HEK293 (cell line): ENCODE results near the gene METTL1.

ENCODE experiments used
- CTCF ChIA-PET: fragments of 350-600 bp; formaldehyde crosslinking; extraction: SDS; loops from one replicate; lab custom pipeline; 2021; ENCODE audit warnings: antibody characterized with exemption; lab: Yijun Ruan, JAX
- POLR2A ChIA-PET: fragments of 300-600 bp; formaldehyde crosslinking; extraction: SDS; loops from one replicate; lab custom pipeline; 2020; ENCODE audit warnings: antibody characterized with exemption, inconsistent platforms; lab: Yijun Ruan, JAX
- H3K27ac ChIP-seq: fragments of 200-500 bp; sonication (Bioruptor generic); 2 replicates; pipeline ENCODE4 v1.5.1; 2014; ENCODE audit warnings: low read depth, low read length, control low read depth, inconsistent platforms; ENCODE audit errors: extremely low read depth
- H3K36me3 ChIP-seq, 2 experiments: fragments of 200-500 bp in 1 of 2; sonication (Bioruptor generic) in 1 of 2; 1 replicate in 1 of 2; 2 replicates in 1 of 2; pipeline ENCODE4 v1.5.1; 2014 to 2017; ENCODE audit warnings: inconsistent platforms in 2 of 2, low read length in 2 of 2; ENCODE audit not compliant: control insufficient read depth in 2 of 2, insufficient read depth in 1 of 2
- H3K4me1 ChIP-seq: fragments of 200-500 bp; sonication (Bioruptor generic); 2 replicates; pipeline ENCODE4 v1.5.1; 2014; ENCODE audit warnings: mild to moderate bottlenecking, low read length, inconsistent platforms; ENCODE audit not compliant: control insufficient read depth, insufficient read depth
- H3K4me3 ChIP-seq: 2 replicates; pipeline ENCODE4 v1.5.1; 2011; ENCODE audit warnings: low read depth, mild to moderate bottlenecking, control low read depth, low read length, moderate library complexity
- H3K9me3 ChIP-seq: fragments of 200-500 bp; sonication (Bioruptor generic); 2 replicates; pipeline ENCODE4 v1.5.1; 2014; ENCODE audit warnings: low read depth, low read length, inconsistent platforms; ENCODE audit not compliant: control insufficient read depth, insufficient read depth
- MEIS1 ChIP-seq: sonication (generic); formaldehyde crosslinking; IDR thresholded peaks from 2 replicates; pipeline ENCODE4 v1.8.1; 2022; ENCODE audit warnings: missing genetic modification reagents, mild to moderate bottlenecking, borderline replicate concordance
- RBAK ChIP-seq: fragments of 450-650 bp; formaldehyde crosslinking; IDR thresholded peaks from 2 replicates; pipeline ENCODE4 v1.5.1; 2016; ENCODE audit warnings: missing biosample characterization, missing genetic modification characterization
- SALL2 ChIP-seq: fragments of 450-650 bp; formaldehyde crosslinking; IDR thresholded peaks from 2 replicates; pipeline ENCODE4 v1.5.0; 2017; ENCODE audit warnings: missing biosample characterization, mild to moderate bottlenecking, missing genetic modification characterization, borderline replicate concordance
- YY1 ChIP-seq: fragments of 450-650 bp; formaldehyde crosslinking; IDR thresholded peaks from 2 replicates; pipeline ENCODE4 v1.5.1; 2018; ENCODE audit warnings: missing biosample characterization, missing genetic modification characterization
- ZBTB17 ChIP-seq: fragments of 450-650 bp; formaldehyde crosslinking; IDR thresholded peaks from 2 replicates; pipeline ENCODE4 v1.5.1; 2016; ENCODE audit warnings: missing biosample characterization, missing genetic modification characterization
- ZEB2 ChIP-seq: fragments of 450-650 bp; formaldehyde crosslinking; IDR thresholded peaks from 2 replicates; pipeline ENCODE4 v1.5.1; 2016; ENCODE audit warnings: missing biosample characterization, missing genetic modification characterization
- ZIC2 ChIP-seq: fragments of 450-650 bp; formaldehyde crosslinking; IDR thresholded peaks from 2 replicates; pipeline ENCODE4 v1.5.1; 2016; ENCODE audit warnings: missing biosample characterization, missing genetic modification characterization
- ZNF16 ChIP-seq: fragments of 450-650 bp; formaldehyde crosslinking; IDR thresholded peaks from 2 replicates; pipeline ENCODE4 v1.5.1; 2016; ENCODE audit warnings: low read depth, missing biosample characterization, missing genetic modification characterization
- ZNF2 ChIP-seq: fragments of 450-650 bp; formaldehyde crosslinking; IDR thresholded peaks from 2 replicates; pipeline ENCODE4 v1.5.1; 2016; ENCODE audit warnings: missing biosample characterization, missing genetic modification characterization
- ZNF37A ChIP-seq: fragments of 450-650 bp; IDR thresholded peaks from 2 replicates; pipeline ENCODE4 v1.5.1; 2018; ENCODE audit warnings: missing biosample characterization, missing genetic modification characterization
- ZNF560 ChIP-seq: fragments of 450-650 bp; formaldehyde crosslinking; IDR thresholded peaks from 2 replicates; pipeline ENCODE4 v1.5.1; 2017; ENCODE audit warnings: missing biosample characterization, missing genetic modification characterization, borderline replicate concordance
- ZNF654 ChIP-seq: fragments of 450-650 bp; formaldehyde crosslinking; IDR thresholded peaks from 2 replicates; pipeline ENCODE4 v1.5.1; 2016; ENCODE audit warnings: low read depth, missing biosample characterization, missing genetic modification characterization
- ZNF768 ChIP-seq: fragments of 450-650 bp; formaldehyde crosslinking; IDR thresholded peaks from 2 replicates; pipeline ENCODE4 v1.5.1; 2018; ENCODE audit warnings: missing biosample characterization, mild to moderate bottlenecking, missing genetic modification characterization
- ZSCAN23 ChIP-seq: fragments of 450-650 bp; formaldehyde crosslinking; IDR thresholded peaks from 2 replicates; pipeline ENCODE4 v1.5.1; 2016; ENCODE audit warnings: missing biosample characterization, missing genetic modification characterization
- TF ChIP-seq, protein P1 (sequence below): fragments of 450-650 bp; formaldehyde crosslinking; IDR thresholded peaks from 2 replicates; pipeline ENCODE4 v1.5.1; 2016; ENCODE audit warnings: missing biosample characterization, missing genetic modification characterization
- TF ChIP-seq, protein P2 (sequence below): fragments of 450-650 bp; formaldehyde crosslinking; IDR thresholded peaks from 2 replicates; pipeline ENCODE4 v1.5.1; 2016; ENCODE audit warnings: missing biosample characterization, missing genetic modification characterization
- TF ChIP-seq, protein P3 (sequence below): sonication (generic); formaldehyde crosslinking; IDR thresholded peaks from 2 replicates; pipeline ENCODE4 v1.8.1; 2022; ENCODE audit warnings: mild to moderate bottlenecking, moderate library complexity, missing genetic modification reagents
- TF ChIP-seq, protein P4 (sequence below): fragments of 450-650 bp; formaldehyde crosslinking; IDR thresholded peaks from 2 replicates; pipeline ENCODE4 v1.5.1; 2016; ENCODE audit warnings: missing biosample characterization, missing genetic modification characterization
- TF ChIP-seq, protein P5 (sequence below): fragments of 450-650 bp; formaldehyde crosslinking; IDR thresholded peaks from 2 replicates; pipeline ENCODE4 v1.5.1; 2017; ENCODE audit warnings: missing biosample characterization, missing genetic modification characterization
- TF ChIP-seq, protein P6 (sequence below): fragments of 450-650 bp; formaldehyde crosslinking; IDR thresholded peaks from 2 replicates; pipeline ENCODE4 v1.5.1; 2016; ENCODE audit warnings: missing biosample characterization, missing genetic modification characterization

The METTL1 gene

DNA sequence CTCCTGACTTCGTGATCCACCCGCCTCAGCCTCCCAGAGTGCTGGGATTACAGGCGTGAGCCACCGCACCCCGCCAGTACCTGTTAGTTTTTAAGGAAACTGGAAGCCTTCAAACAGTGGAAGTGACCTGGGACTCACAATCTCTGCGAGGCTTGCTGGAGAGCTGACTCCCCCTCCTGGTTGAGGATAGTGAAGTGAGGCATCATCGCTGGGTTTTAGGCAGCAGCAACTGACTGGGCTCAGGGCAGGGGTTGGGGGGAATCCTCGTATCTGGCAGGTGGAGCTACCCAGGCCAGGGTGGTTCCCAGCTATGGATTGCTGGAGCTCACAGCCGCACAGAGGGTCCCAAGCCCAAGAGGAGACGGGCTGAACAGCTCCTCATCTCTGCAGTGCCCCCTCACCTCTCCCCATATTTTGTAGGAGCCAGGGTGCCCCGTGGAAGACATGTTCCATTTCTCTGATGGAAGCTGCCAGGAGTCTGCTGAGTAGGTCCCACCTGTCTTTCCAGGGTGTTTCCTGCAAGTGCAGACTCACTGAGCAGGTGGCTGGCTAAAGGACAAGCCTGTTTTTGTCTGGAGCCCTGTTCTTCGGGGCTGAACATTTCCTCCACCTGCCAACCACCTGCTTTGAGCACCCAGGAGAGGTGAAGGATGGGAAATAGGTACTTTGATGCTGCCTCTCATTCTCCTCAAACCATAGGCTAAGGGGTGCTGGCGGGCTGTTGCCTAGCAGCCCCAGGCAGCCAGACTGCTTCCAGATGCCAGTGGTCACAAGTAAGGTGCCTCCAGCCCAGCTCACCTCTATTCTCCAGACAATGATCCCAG lies 43.5 kb upstream of the METTL1 start:
- H3K36me3 ChIP-seq: peaks cover 0 to 20% of the 10 kb centered on the region in 2 experiments; a peak in 2 of 3 replicates
- TF ChIP-seq, protein P1, sequence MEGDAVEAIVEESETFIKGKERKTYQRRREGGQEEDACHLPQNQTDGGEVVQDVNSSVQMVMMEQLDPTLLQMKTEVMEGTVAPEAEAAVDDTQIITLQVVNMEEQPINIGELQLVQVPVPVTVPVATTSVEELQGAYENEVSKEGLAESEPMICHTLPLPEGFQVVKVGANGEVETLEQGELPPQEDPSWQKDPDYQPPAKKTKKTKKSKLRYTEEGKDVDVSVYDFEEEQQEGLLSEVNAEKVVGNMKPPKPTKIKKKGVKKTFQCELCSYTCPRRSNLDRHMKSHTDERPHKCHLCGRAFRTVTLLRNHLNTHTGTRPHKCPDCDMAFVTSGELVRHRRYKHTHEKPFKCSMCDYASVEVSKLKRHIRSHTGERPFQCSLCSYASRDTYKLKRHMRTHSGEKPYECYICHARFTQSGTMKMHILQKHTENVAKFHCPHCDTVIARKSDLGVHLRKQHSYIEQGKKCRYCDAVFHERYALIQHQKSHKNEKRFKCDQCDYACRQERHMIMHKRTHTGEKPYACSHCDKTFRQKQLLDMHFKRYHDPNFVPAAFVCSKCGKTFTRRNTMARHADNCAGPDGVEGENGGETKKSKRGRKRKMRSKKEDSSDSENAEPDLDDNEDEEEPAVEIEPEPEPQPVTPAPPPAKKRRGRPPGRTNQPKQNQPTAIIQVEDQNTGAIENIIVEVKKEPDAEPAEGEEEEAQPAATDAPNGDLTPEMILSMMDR (tag by site-specific recombination): no peak
- TF ChIP-seq ZNF654 (tag by site-specific recombination): peak; percentile 19
- TF ChIP-seq, all 188 proteins: peak for 1
- POLR2A ChIA-PET: no interaction called here
- CTCF ChIA-PET: interaction anchor here (1.0 to 4.5 kb wide), 4 partner anchors 13 to 81 kb away, joined by 3 to 27 read pairs (median 4); no protein-coding TSS in a partner anchor
- no peaks in the 10 kb centered on the region for H3K4me1 ChIP-seq
- no peaks in the 10 kb centered on the region for H3K9me3 ChIP-seq
- no peak overlapping the region for H3K27ac ChIP-seq
- no peak overlapping the region for H3K4me3 ChIP-seq

DNA sequence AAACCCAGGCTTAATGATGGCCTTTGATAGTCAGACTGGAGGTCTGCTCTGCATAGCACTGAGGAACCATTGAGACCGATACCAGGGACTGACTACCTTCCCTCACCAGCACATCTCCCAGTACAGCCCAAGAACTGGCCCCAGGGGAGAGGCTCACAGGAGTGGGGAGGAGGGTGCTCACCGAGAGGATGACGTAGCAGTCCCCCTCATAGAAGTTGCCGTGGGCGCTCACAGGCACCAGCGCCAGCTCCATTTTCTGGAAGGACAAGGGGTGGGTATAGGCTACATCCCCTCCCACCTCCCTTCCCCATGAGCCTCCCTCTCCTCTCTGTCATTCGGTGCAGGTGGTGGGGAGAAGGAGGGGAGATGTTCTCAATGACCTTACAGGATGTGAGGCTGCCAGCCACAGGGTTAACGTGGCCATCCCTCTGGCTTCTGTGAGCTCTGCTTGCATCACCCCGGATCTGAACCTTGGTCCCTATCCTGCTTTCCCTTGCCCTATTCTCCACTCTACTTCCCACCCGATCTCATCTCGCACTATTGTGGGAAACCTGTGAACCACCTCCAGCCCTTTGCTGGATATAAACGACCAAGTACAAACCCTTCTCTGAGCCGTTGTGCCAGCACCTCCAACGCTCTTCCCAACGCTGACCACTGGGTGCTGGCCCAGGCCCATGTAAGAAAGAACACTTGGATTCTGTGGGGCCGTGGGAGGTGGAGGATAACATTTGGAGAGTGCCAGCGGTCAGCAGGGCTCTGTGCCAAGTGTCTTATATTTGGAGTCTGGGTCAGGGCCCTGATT lies 42.3 kb upstream of the METTL1 start:
- no peak overlapping the region for H3K27ac ChIP-seq
- peaks cover 0 to 23% of the 10 kb centered on the region in 2 experiments; a peak in 2 of 3 replicates for H3K36me3 ChIP-seq
- no peaks in the 10 kb centered on the region for H3K4me1 ChIP-seq
- no peak overlapping the region for H3K4me3 ChIP-seq
- CTCF ChIA-PET: interaction anchor here (0.8 to 0.9 kb wide), 2 partner anchors 11 to 90 kb away, joined by 3 read pairs; no protein-coding TSS in a partner anchor
- H3K9me3 ChIP-seq: no peaks in the 10 kb centered on the region
- POLR2A ChIA-PET: no interaction called here
- TF ChIP-seq ZNF37A (tag by site-specific recombination) (no peak), YY1 (tag by site-specific recombination) (no peak), ZNF560 (tag by site-specific recombination) (no peak), RBAK (tag by site-specific recombination) (no peak), ZSCAN23 (tag by site-specific recombination) (no peak), MEIS1 (no peak), SALL2 (tag by site-specific recombination) (no peak), ZNF2 (tag by site-specific recombination) (no peak), ZBTB17 (tag by site-specific recombination) (no peak), ZEB2 (tag by site-specific recombination) (no peak), ZNF768 (no peak), ZNF16 (tag by site-specific recombination) (no peak), ZIC2 (tag by site-specific recombination) (no peak)
- TF ChIP-seq, protein P2, sequence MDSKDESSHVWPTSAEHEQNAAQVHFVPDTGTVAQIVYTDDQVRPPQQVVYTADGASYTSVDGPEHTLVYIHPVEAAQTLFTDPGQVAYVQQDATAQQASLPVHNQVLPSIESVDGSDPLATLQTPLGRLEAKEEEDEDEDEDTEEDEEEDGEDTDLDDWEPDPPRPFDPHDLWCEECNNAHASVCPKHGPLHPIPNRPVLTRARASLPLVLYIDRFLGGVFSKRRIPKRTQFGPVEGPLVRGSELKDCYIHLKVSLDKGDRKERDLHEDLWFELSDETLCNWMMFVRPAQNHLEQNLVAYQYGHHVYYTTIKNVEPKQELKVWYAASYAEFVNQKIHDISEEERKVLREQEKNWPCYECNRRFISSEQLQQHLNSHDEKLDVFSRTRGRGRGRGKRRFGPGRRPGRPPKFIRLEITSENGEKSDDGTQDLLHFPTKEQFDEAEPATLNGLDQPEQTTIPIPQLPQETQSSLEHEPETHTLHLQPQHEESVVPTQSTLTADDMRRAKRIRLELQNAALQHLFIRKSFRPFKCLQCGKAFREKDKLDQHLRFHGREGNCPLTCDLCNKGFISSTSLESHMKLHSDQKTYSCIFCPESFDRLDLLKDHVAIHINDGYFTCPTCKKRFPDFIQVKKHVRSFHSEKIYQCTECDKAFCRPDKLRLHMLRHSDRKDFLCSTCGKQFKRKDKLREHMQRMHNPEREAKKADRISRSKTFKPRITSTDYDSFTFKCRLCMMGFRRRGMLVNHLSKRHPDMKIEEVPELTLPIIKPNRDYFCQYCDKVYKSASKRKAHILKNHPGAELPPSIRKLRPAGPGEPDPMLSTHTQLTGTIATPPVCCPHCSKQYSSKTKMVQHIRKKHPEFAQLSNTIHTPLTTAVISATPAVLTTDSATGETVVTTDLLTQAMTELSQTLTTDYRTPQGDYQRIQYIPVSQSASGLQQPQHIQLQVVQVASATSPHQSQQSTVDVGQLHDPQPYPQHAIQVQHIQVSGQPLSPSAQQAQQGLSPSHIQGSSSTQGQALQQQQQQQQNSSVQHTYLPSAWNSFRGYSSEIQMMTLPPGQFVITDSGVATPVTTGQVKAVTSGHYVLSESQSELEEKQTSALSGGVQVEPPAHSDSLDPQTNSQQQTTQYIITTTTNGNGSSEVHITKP: no peak
- TF ChIP-seq, protein P3, sequence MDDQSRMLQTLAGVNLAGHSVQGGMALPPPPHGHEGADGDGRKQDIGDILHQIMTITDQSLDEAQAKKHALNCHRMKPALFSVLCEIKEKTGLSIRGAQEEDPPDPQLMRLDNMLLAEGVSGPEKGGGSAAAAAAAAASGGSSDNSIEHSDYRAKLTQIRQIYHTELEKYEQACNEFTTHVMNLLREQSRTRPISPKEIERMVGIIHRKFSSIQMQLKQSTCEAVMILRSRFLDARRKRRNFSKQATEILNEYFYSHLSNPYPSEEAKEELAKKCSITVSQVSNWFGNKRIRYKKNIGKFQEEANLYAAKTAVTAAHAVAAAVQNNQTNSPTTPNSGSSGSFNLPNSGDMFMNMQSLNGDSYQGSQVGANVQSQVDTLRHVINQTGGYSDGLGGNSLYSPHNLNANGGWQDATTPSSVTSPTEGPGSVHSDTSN (CRISPR knock-in tag): no peak
- TF ChIP-seq, protein P4, sequence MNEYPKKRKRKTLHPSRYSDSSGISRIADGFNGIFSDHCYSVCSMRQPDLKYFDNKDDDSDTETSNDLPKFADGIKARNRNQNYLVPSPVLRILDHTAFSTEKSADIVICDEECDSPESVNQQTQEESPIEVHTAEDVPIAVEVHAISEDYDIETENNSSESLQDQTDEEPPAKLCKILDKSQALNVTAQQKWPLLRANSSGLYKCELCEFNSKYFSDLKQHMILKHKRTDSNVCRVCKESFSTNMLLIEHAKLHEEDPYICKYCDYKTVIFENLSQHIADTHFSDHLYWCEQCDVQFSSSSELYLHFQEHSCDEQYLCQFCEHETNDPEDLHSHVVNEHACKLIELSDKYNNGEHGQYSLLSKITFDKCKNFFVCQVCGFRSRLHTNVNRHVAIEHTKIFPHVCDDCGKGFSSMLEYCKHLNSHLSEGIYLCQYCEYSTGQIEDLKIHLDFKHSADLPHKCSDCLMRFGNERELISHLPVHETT (tag by site-specific recombination): no peak
- TF ChIP-seq, protein P5, sequence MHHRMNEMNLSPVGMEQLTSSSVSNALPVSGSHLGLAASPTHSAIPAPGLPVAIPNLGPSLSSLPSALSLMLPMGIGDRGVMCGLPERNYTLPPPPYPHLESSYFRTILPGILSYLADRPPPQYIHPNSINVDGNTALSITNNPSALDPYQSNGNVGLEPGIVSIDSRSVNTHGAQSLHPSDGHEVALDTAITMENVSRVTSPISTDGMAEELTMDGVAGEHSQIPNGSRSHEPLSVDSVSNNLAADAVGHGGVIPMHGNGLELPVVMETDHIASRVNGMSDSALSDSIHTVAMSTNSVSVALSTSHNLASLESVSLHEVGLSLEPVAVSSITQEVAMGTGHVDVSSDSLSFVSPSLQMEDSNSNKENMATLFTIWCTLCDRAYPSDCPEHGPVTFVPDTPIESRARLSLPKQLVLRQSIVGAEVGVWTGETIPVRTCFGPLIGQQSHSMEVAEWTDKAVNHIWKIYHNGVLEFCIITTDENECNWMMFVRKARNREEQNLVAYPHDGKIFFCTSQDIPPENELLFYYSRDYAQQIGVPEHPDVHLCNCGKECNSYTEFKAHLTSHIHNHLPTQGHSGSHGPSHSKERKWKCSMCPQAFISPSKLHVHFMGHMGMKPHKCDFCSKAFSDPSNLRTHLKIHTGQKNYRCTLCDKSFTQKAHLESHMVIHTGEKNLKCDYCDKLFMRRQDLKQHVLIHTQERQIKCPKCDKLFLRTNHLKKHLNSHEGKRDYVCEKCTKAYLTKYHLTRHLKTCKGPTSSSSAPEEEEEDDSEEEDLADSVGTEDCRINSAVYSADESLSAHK (tag by site-specific recombination): no peak
- TF ChIP-seq, protein P6, sequence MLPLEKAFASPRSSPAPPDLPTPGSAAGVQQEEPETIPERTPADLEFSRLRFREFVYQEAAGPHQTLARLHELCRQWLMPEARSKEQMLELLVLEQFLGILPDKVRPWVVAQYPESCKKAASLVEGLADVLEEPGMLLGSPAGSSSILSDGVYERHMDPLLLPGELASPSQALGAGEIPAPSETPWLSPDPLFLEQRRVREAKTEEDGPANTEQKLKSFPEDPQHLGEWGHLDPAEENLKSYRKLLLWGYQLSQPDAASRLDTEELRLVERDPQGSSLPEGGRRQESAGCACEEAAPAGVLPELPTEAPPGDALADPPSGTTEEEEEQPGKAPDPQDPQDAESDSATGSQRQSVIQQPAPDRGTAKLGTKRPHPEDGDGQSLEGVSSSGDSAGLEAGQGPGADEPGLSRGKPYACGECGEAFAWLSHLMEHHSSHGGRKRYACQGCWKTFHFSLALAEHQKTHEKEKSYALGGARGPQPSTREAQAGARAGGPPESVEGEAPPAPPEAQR (tag by site-specific recombination): no peak
